HuH-7 (cell line): ENCODE data around the gene TLR5.
"Not testable (repeated sequence)": the region's sequence is repeated elsewhere in the genome, so short reads cannot be mapped to it uniquely, and the experiment has no call there.

Experiments used
- DNase-seq: peaks from one replicate; pipeline ENCODE4 v3.0.0; 2011; ENCODE audit warnings: low spot score

TLR5 gene, protein sequence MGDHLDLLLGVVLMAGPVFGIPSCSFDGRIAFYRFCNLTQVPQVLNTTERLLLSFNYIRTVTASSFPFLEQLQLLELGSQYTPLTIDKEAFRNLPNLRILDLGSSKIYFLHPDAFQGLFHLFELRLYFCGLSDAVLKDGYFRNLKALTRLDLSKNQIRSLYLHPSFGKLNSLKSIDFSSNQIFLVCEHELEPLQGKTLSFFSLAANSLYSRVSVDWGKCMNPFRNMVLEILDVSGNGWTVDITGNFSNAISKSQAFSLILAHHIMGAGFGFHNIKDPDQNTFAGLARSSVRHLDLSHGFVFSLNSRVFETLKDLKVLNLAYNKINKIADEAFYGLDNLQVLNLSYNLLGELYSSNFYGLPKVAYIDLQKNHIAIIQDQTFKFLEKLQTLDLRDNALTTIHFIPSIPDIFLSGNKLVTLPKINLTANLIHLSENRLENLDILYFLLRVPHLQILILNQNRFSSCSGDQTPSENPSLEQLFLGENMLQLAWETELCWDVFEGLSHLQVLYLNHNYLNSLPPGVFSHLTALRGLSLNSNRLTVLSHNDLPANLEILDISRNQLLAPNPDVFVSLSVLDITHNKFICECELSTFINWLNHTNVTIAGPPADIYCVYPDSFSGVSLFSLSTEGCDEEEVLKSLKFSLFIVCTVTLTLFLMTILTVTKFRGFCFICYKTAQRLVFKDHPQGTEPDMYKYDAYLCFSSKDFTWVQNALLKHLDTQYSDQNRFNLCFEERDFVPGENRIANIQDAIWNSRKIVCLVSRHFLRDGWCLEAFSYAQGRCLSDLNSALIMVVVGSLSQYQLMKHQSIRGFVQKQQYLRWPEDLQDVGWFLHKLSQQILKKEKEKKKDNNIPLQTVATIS

DNA sequence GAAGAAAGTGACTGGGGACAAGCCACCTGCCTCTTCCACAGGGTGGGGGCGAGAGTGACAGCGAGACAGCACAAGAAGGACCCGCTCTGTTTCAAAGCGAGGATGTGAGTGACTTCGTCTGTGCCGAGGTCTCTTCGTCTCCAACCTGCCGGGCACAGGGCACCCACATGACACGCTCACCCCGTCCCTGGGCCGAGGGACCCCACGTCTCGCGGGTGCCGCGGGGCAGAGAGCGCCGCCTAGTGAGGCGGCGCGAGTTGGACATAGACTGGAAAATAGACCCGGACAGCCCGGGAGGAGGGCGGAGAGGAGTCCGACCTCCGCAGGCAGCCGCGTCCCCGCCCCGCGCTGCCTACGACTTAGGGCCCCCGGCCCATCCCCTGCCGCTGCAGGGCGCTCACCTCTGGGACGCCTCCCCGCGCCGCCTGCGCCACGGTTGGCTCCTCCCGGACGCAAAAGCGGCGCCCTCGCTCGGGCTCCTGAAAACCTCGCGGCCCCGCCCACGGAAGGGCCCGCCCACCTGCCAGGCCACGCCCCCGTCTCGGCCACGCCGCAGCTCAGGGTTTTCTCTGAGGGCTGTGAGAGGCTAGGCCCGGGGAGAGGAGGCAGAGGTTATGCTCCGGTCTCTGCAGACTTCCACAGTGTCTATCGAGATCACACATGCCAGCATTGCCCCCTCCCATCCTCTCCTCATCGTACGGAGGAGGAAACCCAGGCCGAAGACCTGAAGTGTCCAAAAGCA, at the start of gene TLR5:
TSS of gene TLR5 (minus strand) at position 454 of the 742 bp plus-strand sequence. CDS start 30,217 bp downstream, outside the sequence.
- peak; percentile 92 for DNase-seq

DNA sequence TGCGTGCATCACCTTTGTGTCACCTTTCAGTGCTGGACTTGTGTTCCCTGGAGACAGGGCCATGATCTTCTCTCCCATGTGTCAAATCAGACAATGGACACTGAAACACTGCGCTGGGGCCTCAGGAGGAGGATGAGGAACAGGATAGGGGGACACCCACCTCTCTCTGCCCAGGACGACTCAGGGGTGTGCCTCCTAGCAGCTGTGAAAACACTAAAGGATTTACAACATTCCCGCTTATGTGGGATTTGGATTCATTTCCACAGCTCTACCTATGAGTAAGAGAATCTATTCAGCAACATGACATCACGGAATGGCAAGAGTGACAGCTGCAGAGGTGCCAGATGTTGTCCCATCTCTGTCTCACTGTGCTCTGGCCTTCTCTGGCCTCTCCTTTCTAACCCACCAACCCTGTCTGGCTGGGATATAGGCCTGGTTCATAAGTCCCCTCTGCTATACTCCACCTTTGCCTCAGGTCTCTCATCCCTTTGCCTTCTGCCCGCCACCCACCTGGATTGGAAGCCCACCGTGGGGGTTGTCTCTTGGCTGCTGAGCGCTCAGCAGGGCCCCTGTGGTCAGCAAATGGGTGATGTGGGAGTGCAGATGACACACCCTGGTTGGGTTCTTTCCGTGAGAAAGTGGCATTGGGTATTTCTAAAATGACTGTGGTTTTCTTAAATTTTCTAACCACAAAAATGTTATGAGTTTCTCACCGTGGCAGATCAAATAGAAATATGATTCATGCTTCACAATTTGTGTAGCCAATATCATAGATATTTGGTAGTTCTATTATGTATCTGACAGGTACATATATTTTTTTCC, 47.1 kb upstream of the TLR5 start:
- DNase-seq, result no peak

DNA sequence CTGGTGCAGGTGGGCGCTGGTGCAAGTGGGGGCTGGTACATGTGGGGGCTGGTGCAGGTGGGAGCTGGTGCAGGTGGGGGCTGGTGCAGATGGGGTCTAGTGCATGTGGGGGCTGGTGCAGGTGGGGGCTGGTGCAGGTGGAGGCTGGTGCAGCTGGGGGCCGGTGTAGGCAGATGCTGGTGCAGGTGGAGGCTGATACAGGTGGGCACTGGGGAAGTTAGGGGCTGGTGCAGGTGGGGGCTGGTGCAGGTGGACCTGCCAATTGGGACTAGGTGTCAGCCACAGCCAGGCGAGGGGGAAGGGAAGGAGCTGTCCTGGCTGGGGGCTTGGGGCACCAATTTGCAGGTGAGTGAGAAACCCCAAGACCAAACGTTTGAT, 46.5 kb upstream of the TLR5 start:
- no peak for DNase-seq

DNA sequence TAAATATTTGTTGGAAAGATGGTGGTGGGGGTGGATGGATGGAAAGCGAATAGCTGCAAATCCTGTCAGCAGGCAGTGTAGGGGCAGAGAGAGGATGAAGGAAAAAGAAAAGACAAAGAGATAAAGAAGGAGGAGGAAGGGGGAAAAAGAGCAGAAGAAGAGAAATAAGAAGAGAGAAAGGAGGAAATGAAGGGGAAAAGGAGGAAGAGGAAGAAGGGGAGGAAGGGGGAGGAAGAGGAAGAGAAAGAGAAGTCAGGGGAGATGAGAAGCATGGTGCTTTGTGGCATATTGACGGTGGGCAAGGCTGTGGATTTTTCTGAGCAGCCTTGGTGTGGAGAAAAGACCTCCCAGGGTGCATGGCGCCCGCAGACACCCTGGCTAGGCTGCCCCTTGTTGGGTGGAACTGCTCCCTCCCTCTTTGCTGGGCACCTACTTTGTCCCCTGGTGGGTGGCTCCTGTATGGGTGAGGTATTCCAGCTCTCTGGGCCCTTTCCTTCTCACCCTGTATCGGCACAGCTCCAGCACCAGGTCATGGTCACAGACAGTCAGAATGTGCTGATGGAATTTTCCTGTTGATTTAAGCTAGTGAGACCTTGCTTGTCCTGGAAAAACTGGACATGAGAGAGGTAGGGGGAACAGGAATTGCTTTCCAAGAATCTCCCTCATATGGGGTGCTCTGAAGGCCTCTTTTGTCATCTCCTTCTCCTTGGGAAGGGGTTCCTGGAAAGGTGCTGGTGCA, 45.7 kb upstream of the TLR5 start:
- peak; percentile 39 for DNase-seq

DNA sequence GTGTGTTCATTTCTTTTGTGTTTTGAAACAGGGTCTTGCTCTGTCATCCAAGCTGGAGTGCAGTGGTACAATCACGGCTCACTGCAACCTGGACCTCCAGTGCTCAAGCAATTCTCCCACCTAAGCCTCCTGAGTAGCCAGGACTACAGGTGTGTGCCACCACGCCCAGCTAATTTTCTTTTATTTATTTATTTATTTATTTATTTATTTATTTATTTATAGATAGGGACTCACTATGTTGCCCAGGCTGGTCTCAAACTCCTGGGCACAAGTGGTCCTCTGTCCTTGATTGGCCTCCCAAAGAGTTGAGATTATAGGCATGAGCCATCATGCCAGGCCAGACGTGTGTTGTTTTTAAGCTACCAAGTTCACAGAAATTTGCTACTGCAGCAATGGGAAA, 43.8 kb upstream of the TLR5 start:
- no peak for DNase-seq

DNA sequence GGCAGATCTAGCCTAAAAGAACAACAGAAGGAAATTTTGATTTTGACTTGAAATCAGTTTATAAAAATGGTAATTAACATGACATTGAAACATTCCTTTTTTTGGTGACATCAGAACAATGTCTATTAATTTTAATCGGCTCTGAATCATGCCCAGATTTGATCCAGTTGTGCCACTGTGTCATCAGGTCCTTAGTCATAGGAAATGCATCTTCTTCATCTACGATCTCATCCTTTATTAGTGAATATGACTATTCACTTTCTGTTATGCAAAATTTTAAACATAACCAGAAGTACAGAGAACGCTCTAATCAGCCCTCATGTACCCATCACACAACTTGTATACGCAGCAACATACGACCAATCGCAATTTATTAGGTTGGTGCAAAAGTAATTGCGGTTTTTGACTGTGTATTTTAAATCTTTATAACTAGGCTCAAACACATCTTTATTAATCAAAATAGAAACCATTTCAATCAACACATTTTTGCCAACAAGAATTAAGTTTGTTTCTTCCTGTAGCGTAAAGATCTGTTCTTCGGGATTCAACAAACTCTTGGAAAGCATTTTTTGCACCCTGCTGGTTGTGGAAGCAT, 40.3 kb upstream of the TLR5 start:
- no peak for DNase-seq

DNA sequence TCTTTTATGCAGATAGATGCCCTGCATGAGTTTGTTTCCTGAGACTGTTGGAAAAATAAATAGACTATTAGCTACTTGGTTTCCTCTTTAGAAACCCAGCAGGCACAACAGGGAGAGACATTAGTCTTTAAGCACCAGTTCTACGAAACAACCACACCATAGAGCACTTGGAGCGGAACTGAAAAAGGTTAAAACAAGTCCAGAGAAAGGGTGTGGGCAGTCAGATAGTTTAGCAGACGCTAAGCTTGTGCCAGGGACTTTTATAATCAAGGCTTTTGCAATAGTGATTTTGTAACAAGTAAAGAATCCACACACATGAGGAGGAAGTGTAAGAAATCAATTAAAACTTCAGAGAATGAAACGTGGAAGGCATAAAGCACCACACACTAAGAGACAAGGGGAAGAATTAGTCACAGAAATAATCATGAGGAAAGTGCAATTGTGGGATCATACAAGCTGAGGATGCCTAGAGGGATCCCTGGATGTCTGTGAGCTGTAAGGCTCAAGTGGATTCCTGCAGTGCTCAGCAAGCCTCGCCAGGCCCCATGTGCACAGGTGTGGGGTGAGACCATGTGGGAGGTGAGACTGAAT, 37.8 kb upstream of the TLR5 start:
- DNase-seq, result no peak

DNA sequence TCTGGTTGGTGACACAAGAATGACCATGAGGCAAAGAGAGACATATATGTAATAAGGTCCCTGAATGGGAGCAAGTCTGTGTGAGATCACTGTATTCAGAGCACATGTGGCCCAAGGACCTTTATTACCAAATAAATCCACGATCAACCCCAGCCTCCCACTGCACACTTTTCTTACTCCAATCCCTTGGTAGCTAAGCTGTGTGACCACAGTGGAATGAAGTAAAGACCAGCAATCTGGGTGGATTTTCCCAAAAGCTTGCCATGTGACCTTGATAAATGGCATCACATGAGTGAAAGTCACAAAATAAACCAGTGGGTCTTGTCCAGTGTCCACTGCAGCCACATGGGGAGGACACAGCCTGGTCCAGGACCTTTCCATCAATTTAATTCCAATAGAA, 36.7 kb upstream of the TLR5 start:
- no peak for DNase-seq

DNA sequence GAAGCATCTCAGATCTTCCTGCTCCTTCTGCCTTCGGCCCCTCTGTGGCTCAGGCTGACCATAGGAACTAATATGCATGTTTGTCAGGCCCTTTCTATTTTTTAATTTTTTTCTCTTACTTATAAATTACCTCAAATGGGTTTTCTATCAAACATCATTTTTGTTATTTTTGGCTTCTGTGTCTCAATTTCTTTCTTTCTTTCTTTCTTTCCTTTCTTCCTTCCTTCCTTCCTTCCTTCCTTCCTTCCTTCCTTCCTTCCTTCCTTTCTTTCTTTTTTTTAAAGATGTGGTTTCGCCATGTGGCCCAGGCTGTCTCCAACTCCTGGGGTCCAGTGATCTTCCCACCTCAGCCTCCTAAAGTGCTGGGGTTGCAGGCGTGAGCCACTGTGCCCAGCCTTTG, 36.2 kb upstream of the TLR5 start:
- DNase-seq, result no peak

DNA sequence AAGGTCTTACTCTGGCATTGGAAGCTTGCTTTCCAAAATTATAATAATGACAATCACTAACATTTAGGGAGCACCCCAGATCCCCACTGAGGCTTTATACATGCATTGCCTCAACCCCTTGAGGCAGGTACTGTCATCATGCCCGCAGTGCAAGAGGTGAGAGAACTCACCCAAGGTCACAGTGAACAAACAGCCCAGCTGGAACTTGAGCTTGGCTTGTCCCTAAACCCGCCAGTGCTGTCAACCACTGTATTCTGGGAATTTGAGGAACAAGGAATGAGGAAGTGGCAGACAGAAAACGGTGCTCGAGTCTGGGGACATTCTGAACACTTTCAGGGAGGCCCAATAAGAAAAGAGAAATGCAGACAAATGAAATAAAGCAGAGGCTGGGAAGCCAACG, 34.6 kb upstream of the TLR5 start:
- peak; percentile 51 for DNase-seq

DNA sequence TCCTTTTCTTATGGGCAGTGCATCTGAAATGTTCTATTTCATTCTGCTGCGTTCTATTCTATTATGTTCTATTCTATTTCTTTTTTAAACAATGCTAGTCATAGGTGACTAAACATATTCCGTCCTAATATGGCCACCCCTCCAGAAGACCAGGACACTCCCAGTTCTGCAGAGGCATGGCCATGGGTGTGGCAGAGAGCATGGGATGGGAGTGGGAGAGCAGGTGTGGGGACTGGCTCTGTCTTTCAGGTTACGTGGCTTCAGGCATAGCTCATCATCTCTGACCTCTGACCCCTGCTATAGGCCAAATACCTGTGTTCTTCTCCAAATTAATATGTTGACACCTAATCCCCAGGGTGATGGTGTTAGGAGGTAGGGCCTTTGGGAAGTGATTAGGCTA, 33.4 kb upstream of the TLR5 start:
- no peak for DNase-seq

DNA sequence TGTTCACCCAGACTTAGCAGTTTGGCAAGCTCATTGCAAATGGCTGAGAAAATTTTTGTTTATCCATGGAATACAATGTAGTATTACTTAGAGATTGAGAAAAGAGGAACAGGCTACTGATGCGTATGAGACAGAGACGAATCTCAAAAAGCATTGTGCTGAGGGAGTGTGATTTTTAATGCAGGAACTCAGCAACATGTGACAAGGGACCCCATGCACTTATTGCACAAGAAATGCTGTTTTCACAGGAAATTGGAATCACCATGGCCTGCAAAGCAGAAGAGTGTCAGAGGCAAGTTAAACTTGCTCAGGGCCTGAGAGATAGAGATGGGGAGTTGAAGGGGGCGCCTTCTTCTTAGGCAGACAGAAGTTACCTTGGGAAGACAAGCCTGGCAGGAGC, 32.6 kb upstream of the TLR5 start:
- DNase-seq, result no peak

DNA sequence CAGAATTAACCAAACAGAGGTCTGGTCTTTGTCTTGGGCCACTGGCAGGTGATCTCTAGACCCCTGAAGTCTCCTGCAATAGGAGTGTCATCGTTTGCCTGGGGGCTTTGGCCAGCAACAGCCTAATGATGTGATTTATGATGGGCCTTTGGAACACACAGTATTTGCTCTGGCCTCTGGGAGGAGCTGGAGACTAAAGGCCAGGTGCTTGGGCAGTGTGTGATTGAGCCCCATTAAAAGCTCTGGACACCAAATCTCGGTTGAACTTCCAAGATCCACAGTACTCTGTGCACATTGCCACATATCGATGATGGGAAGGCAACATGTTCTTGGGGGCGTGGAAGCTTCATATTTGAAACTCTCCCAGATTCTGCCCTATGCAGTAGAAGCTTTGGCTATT, 32.0 kb upstream of the TLR5 start:
- peak; percentile 42 for DNase-seq

DNA sequence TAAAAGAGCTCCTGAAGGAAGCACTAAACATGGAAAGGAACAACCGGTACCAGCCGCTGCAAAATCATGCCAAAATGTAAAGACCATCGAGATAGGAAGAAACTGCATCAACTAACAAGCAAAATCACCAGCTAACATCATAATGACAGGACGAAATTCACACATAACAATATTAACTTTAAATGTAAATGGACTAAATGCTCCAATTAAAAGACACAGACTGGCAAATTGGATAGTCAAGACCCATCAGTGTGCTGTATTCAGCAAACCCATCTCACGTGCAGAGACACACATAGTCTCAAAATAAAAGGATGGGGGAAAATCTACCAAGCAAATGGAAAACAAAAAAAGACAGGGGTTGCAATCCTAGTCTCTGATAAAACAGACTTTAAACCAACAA, 26.4 kb upstream of the TLR5 start:
- not testable (repeated sequence) for DNase-seq

DNA sequence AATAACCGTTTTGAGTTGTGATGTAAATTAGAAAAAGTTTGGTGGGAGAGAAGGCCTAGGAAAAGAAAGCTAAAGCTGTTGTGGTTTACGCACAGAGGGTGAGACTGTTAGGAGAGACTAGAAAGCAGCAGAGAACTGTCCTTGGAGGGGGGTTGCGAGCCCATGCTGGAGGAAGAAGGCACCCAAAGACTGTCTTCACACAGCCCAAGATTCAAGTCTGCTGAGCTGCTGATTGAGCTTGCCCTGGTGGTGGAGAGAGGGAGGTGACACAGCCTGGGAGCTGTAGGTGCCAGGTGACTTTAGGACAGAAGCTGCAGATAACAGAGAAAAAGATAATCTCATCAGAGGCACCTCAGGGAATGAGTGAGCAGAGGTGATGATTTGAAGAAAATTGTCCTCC, 18.3 kb upstream of the TLR5 start:
- DNase-seq, result no peak

DNA sequence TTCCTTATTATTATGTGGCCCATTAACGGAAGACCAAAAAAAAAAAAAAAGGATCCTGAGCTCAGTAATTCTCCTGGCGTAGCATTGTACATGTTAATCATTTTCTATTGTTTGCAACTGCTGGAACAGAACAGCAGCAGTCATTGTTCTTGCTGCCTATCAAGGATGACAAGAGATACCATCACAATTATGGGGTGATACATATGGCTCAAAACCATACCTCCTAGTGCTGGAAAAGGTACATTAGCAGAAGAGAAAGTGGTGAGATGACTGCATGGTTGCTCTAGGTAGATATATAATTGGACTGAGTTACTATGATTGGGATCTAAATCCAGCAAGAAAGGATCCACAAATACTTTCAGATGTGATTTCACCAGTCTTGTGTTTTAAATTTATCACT, 13.3 kb upstream of the TLR5 start:
- DNase-seq, result no peak

DNA sequence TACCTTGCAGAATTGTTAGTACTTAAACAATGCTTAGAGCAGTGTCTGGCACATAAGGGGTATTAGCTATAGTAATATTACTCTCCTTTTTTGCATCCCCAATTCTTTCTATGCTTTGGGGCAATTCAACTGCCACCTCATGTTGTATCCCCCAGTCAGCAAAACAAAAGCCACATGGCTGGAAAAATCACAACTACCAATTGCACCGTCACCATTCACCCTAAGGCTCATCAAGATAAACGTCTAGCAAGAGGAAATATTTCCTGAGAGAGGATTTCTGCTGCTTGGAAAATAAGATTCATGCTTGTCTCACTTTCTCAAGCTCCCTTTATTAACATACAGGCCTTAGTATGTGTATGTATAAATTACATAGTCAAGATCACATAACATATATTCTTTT, 12.1 kb upstream of the TLR5 start:
- no peak for DNase-seq

DNA sequence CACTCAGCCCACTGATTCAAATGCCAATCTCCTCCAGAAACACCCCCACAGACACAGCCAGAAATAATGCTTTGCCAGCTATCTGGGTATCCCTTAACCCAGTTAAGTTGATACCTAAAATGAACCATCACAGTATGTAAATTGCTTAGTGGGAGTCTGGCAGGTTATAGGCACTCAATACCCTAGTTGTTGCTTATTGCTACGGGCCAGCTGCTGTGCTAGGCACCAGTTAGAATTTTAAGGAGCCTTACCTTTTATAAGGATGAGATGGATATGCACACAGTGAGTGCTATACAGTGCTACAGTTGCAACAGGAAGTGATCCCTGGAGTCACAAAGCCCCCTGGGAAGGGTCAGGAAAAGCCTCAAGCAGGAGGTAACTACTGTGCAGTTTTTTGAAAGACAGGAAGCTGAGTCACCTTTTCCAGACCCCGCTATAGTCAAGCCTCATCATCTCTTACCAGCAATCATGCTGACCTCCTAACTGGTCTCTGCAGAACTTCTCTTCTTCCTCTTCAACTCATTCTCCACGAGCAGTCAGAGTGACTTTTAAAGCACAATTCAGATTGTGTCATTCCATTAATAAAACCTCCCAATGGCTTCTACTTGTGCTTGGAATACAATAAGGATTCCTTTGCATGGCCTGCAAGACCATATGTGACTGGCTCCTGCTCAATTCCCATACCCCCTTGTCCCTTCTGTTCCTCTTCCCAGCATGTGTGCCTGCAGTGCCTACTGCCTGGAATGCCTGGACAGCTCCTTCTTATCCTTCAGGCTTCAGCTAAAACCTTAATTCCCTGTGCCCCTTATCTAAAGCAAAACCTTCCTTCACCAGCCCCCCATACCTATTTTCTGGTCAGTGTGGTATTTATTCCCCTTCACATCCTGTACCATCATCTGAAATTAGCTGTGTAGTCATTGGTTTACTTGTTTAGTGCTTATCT, 10.4 kb upstream of the TLR5 start:
- no peak for DNase-seq

DNA sequence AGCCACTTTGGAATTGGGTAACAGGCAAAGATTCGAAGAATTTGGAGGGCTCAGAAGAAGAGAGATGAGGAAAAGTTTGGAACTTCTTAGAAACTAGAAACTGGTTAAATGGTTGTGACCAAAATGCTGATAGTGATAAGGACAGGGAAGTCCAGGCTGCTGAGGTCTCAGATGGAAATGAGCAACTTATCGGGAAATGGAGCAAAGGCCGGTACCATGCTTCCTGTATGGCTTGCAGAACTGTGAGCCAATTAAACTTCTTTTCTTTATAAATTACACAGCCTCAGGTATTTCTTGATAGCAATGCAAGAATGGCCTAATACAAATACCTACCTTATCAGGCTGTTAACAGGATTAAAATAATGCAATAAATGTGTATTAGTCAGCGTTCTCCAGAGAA, 9.4 kb upstream of the TLR5 start:
- DNase-seq, result no peak
